GM19397 (cell line): Measurements from ENCODE around the gene FZD8.
"Not testable (repeated sequence)": the region's sequence is repeated elsewhere in the genome, so short reads cannot be mapped to it uniquely, and the experiment has no call there.

Experiments
- ATAC-seq: cut with Tn5 transposase; IDR thresholded peaks from one replicate; pipeline ENCODE4 v1.9.1; 2021; ENCODE audit warnings: mild to moderate bottlenecking, moderate library complexity; ENCODE audit not compliant: unreplicated experiment

FZD8 gene, protein sequence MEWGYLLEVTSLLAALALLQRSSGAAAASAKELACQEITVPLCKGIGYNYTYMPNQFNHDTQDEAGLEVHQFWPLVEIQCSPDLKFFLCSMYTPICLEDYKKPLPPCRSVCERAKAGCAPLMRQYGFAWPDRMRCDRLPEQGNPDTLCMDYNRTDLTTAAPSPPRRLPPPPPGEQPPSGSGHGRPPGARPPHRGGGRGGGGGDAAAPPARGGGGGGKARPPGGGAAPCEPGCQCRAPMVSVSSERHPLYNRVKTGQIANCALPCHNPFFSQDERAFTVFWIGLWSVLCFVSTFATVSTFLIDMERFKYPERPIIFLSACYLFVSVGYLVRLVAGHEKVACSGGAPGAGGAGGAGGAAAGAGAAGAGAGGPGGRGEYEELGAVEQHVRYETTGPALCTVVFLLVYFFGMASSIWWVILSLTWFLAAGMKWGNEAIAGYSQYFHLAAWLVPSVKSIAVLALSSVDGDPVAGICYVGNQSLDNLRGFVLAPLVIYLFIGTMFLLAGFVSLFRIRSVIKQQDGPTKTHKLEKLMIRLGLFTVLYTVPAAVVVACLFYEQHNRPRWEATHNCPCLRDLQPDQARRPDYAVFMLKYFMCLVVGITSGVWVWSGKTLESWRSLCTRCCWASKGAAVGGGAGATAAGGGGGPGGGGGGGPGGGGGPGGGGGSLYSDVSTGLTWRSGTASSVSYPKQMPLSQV

DNA sequence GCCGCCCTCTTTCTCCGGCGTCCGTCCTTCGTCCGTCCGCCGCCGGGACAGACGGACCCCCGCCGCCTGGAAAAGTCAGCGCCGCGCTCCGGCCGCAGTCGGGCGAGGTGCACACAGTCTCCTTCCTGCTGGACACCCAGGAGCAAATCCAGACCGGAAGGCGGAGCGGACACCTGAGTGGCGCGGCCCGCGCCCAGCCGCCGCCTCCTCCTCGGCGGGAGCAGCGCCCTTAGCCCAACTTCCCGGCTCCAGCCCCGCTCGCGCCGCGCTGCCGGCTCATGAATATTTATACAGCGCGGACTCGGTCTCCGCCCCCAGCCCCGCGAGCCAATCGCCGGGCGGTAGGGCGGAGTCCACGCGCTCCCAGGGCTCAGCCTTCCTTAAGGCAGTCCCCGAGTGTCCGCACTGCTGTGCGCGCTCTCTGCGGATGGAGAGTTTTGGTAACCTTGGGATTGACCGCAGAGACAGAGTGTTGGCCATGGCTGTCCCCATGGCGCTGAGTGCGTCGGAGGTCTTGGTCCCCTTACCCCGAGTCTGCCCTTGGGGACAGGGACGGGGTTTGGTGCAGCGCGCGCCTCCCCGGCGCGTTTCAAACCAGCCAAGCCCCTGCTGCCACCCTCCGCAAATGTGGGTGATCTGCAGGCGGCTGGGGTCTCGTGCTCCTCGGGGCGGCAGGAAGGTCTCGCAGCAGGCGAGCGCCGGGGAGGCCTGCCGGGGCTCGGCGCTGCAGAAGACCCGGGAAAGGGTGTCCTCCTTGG lies at the start of gene FZD8:
FZD8 (minus strand) TSS at position 262 of the 758 bp plus-strand sequence. CDS start 867 bp downstream, outside the sequence.
- ATAC-seq, result peak; percentile 93

DNA sequence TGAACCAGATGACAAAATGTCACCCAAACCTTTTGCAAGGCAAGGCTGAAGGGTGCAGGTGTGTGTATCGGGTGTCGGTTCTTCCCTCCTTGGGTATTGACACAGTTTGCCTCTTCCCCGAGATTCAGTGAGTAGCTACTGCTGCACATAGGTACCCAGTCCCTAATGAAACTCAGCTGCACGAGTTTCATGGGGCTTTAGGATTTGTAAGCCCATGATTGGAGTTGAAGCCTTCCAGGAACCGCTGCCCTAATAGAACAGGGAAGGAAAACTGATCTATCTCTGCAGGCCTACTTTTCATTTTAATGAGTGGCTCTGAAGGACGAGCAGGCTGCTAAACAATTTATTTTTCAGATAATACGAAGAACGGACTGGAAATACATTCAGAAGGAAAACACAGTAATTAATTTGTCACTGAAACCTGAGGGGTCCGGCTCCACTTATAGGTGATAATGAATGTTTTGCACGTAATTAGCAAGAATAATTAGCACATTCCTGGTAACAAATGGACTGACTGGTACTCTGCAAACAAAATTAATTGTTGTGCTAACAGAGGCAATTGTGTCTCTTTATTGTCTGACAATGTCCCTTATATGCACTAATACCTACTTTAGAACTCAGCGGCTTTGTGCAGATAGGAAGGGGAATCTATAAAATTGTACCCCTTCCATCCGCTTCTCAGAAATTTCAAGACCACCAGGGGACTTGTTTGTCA lies 49.6 kb upstream of the FZD8 start:
- no peak for ATAC-seq

DNA sequence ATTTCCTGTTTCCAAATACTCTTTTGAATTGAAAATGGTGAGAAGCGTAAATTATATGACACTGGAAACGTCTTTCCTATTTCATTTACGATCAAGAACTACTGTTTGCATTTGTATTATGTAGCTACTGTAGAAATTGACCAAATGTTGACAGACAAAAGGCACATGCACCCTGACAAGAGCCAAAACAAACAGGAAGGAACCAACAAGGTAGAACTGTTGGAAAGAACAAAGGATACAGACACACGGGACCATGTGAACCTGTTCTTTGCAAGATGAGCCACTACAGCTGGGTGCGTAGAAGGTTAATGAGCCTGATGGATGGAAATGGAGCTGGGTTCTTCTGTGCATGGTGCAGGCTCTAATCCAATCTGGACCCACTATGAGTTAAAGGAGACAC lies 48.4 kb upstream of the FZD8 start:
- ATAC-seq, result no peak

DNA sequence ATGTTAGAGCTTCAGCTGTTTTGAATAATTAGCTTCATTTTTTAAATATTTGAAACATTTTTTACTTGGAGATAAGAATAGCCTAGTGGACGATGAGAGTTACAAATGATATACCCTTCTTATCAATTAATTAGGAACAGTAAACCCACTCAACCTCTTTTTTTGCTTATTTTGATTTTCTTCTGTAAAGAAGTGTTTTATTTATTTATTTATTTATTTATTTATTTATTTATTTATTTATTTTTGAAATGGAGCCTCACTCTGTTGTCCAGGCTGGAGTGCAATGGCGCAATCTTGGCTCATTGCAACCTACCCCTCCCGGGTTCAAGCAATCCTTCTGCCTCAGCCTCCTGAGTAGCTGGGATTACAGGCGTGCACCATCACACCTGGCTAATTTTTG lies 43.8 kb upstream of the FZD8 start:
- not testable (repeated sequence) for ATAC-seq

DNA sequence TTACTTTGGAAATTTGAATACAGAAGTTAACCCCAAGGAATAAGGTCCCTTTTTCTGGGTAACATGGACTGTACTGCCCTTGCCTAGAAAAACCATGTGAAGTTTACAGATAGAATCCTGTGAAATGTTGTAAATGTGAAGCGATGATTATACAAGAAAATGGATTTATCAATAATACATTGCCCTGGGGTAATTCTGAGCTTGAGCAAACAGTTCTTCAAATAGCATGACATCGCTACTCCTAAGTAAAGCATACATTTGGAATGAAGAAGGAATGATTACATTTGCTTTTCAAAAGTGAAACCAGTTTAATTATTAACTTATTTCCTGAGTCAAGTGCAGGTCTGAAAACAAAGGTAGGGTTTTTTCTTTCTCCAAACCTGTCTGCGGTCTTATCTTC lies 43.3 kb upstream of the FZD8 start:
- ATAC-seq, result no peak

DNA sequence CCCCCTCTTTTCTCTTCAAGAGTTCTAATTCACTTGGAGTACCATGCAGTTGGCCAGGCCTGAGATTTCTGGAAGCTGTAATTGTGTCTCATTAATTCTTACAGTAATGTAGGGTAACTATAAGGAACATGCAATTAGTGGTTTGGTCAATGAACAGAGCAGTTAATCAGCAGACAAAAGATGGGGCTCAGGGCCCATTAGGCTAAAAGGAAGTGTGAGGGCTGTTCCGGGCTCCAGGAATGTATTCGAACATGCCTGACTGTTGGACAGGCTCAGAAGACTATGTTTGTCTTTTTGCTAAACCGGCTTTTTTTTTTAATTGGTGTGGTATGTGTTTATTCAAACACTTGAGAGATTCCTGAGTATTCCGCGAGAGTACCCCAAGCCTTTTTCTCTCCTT lies 42.5 kb upstream of the FZD8 start:
- no peak for ATAC-seq

DNA sequence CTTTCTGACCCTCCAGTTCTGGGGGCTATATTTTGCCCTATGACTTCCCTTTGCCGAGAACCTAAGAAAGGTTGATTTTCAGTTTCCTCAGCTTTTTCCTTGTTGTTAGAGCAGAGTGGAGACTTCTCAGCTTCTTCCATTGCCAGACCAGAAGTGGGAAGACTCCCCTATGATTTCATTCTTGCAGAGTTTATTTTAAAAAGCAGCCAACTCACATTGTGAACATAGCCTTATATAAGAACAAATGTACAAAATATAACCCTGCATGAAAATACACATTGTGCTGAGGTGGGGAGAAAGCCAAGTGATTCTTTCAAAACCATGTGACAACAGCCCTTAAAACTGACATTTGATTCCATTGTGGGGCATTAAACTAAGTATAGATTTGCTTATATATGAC lies 33.8 kb upstream of the FZD8 start:
- no peak for ATAC-seq

DNA sequence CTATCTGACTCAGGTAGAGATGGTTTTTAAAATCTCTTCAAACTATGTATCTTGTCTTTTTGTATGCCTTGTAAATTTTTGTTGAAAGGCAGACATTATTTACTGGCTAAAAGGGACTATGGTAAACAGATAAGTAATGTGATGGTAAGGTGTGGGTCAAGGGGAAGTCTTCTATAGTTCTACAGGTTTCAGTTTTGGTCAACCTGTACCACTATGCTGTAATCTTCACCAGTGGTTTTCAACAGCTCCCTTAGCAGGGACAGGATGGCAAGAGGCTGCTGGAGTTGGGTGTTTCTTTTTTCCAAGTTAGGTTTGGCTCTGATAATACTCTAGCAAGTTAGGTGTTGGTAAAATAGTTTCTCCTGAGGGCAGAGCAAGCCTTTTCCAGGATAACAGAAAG lies 32.7 kb upstream of the FZD8 start:
- ATAC-seq, result no peak

DNA sequence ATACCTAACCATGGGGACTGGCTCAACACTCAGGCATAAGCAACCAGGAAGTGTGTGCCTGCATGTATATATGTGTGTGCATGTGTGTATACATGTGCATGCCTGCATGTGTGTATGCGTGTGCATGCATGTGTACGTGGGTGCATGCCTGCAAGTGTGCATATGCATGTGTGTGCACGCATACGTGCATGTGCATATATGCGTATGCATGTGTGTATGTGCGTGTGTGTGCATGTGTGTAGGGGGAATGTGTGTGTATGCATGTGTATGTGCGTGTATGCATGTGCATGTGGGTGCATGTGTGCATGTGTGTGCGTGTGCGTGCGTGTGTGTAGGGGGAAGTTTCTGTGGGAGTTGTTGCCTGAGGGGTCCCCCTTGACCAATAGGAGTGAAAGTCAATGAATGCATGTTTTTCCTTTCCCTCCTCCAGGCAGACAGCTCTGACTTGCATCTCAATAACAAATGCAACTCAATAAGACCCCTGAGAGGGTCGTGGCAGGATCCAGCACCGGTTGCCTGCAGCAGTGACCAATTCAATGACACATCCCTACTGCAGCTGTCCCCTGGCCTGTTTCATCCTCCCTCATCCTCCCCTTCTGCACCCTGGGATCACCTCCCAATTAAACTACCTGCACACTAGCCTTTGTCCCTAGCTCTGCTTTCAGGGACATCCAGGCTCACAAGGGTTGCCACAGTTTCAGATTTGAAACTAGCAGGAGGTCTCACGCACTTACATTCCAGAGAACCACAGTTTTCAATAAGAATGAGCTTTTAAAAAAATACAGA lies 27.0 kb upstream of the FZD8 start:
- ATAC-seq, result no peak

DNA sequence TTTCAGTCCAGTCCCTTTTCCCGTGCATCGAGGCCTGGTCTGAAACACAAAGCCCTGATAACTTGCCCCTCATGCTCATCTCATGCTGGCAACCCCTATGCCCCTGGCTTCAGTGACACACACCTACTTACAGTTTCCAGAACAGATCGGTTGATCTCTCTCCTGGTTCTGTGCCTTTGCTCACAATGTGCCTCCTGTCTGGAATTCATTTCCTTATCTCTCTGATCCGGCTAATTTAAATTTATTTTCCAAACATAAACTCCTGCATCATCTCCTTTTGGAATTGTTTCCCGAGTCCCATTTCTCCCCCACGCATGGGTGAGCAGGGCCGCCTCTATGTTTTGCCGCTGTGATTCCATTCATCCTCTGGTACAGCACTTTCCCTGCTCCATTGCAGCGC lies 25.9 kb upstream of the FZD8 start:
- ATAC-seq, result no peak

DNA sequence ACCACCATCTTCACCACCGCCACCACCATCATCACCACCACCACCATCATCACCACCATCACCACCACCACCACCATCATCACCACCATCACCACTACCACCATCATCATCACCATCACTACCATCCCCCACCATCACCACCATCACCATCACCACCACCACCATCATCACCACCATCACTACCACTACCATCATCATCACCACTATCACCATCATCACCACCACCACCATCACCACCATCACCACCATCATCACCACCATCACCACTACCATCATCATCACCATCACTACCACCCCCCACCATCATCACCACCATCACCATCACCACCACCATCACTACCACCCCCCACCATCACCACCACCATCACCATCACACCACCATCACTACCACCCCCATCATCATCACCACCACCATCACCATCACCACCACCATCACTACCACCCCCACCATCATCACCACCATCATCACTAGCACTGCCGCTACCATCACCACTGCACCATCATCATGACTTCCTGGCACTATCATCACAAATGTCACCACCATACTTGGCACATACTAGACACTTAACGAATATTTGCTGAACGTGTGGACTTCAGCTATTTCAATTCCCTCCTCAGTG lies 25.3 kb upstream of the FZD8 start:
- ATAC-seq, result no peak

DNA sequence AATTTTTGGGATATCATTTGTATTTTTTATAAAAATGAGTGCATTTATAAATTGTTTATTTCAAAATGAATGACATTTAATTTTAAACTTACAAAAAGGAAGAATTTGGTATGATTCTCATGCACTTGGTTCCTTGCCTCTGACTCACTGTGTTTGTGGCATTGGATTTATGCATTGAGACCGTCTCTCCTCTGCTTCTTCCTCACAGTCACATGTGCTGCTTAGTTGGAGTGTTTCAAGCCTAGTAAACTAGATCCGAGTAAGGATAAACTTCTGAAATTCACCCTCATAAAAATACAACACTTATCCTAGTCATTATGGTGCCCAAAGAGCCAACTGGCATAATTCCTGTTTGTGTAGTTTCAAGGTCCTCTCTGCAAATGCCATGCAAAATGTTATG lies 19.1 kb upstream of the FZD8 start:
- no peak for ATAC-seq

DNA sequence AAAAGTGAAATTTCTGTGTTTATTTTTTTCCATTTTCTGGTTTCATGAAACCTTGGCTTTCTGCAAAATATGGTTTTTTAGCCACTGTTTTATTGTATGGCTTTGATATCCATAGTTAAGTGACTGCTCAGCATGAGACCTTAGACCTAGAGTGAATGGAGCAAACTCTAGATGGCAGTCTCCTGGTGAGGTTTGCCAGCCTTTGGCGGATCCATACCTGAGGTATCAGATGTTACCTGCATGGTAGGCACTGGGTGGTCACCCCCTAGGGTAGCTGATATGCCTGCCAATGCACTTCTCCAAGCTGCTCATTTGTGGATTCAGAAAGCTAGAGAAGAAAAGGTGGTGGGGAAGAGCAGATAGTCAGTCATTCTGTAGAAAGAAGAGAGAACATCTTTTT lies 17.4 kb upstream of the FZD8 start:
- no peak for ATAC-seq

DNA sequence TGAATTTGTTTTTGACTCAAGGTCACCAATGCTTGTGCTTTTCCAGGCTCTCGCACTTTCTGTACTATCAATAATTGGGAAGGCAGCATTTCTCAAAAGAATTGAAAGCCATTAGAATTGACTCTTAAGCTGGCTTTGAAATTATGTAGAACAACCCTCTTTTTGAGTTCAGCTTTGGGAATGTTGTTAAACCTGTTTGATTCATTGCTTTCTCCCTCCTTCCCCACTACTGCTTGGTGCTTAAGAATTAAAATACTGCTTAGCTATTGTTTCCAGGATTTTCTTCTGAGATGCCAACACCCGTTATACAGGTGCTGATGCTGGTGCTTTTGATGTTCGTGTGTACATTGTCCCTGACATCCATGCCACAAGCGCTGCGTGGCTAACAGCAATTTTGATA lies 15.5 kb upstream of the FZD8 start:
- no peak for ATAC-seq

DNA sequence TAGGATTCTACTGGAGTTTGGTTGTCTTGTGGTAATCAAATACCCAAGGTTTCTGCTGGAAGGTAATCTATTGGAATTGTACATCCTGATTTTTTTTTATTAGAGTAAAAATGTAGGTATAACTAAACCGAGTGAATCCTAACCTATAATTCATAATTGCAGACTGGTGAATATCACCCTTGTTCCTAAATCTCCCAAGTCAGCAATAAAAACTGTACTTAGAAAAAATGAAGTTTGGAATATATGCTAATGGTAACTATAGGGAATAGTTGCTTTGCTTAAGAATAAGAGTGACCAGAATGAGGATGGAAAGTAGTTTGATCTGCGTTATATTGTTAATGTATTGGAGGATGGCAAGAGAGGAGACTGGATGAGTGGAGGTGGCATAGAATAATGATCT lies 10.7 kb upstream of the FZD8 start:
- no peak for ATAC-seq

DNA sequence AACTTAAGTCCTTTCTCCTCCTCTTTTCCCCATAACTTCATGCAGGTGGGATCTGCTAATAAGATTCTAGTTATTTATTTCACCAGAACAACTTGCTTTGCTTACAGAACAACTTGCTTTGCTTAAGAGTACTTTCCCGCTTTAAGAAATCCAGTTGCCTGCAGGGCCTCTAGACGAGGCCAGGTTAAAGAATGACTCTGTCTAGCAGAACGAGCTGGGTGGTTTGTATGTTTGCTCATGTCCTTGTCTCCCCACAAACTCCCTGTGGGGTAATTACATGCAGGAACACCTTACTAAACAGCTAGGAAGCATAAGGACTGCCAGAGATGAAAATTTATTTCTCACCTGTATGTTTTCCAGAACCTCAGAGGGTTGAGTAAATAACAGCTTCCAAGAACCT lies 8.8 kb upstream of the FZD8 start:
- no peak for ATAC-seq

DNA sequence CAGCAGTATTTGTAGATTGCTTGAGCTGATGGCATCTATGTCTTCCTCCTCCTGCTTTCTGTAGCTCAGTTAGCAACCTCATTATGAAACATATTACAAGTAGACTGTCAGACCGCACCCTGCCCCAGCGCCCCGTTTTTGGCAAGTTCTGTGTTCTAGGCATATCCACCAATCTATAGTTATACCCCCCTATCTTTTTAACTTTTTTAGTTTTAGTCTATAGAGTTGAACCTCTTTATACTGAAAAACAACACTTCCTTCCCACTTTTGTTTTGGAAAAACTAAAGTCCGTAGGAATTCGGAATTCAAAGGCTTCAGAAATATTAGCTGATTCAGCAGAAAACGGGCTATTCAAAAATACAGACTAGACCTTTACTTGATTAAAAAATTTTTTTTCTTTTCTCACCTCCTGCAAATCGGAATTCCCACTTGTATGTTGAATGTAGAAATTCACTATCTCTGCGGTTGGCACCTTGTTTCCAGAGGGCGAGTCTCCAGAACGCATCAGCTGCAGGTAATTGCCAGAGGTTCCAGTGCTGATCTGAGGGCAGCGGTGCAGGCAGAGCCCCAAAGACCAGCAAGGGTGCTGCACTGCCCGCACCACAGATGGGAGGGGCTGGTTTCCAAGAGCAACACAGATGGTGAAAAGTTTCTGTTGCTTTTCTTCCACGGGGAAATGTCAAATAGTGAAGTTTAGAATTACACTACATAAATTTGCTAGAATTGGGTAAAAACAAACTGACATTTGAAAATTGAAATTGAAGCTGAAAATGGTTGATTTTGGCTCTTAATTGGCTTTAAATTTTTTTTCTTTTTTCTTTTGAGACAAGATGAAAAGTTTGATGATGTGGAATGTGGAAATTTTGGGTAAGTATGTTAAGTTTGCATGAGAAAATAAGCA lies 2.2 kb upstream of the FZD8 start:
- no peak for ATAC-seq

DNA sequence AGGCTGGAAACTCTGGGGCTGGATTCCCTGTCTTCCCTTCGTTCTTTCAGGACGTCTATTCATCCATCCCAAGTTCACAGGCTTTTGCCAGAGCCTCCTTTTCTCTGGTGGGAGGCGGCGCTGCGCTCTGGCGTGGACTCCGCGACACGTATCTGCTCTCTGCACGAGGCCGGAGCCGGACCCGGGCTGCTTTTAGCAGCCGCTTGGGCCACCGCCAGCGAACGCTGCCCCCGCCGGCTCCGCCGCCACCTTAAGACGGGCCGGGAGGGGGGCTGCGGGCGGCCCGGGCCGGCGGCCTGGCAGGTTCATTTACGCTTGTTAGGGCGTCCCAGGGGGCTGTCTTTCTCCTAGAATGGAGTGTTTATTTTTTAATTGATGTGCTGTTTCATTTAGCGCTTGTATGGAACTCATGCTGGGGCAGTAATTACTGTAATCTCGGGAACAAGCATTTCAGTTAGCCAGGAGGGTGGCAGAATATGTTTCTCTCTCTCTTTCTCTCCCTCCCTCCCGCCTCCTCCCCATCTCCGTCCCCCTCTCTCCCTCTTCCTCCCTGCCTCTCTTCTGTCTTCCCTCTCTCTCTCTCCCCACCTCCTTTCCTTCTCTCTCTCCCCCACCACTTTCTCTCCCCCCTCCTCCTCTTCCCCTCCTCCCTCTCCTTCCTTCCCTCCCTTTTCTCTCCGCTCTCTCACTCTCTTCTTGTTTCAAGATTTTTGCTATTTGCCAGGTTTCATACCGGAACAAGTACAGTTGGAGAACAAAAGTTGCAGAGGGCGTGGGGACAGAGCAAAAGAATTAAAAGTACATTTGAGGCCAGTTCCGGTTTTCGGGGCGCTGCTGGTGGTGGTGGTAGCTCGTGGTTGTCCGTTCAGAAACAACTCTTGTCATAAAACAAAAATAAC lies 1.3 kb upstream of the FZD8 start:
- ATAC-seq, result no peak
